Panc1 (cell line): Measurements from ENCODE around the gene RGP1. TPM values are rescaled to one million over a fixed set of nuclear protein-coding genes. Genes with fewer than 3 reads are reported as not detected.

Source experiments
- ATAC-seq: fragments of 200-7000 bp; cut with Tn5 transposase; 2 replicates; pipeline ENCODE4 v1.9.1; 2020; ENCODE audit warnings: mild to moderate bottlenecking, moderate library complexity
- BruUV-seq: library from RNA; stranded (reverse); fragments of 400-500 nt; replicated peaks from 2 replicates; lab custom pipeline; 2021; lab: Mats Ljungman, UMichigan
- CTCF ChIA-PET: fragments of 300-600 bp; sonication (Branson Sonifier 250); formaldehyde crosslinking; loops from one replicate; lab custom pipeline; 2022; ENCODE audit warnings: antibody characterized with exemption; lab: Charles Lee
- POLR2A ChIA-PET: fragments of 300-600 bp; sonication (Branson Sonifier 250); formaldehyde crosslinking; loops from one replicate; lab custom pipeline; 2022; ENCODE audit warnings: antibody characterized with exemption; lab: Charles Lee
- DNase-seq: peaks from one replicate; pipeline ENCODE4 v3.0.0-alpha.2; 2010; ENCODE audit warnings: low read depth, low spot score
- H3K27ac ChIP-seq: 2 replicates; pipeline ENCODE4 v1.5.1; 2011; ENCODE audit warnings: mild to moderate bottlenecking, low read length, inconsistent platforms
- H3K27me3 ChIP-seq: fragments of 200-500 bp; sonication (Bioruptor generic); 2 replicates; pipeline ENCODE4 v1.6.0; 2014; ENCODE audit warnings: low read length, inconsistent platforms; ENCODE audit not compliant: control insufficient read depth, insufficient read depth
- H3K36me3 ChIP-seq: fragments of 200-500 bp; sonication (Bioruptor generic); 2 replicates; pipeline ENCODE4 v1.5.1; 2014; ENCODE audit warnings: inconsistent platforms, mild to moderate bottlenecking, low read length, moderate library complexity; ENCODE audit not compliant: control insufficient read depth, insufficient read depth
- H3K4me1 ChIP-seq: 2 replicates; pipeline ENCODE4 v1.5.1; 2011; ENCODE audit warnings: inconsistent platforms, mild to moderate bottlenecking, low read length, moderate library complexity; ENCODE audit not compliant: control insufficient read depth, insufficient read depth
- H3K4me3 ChIP-seq, 2 experiments: 2 replicates each; pipeline ENCODE4 v1.5.1; 2011 to 2012; ENCODE audit warnings: low read depth in 2 of 2, low read length in 2 of 2, mild to moderate bottlenecking in 2 of 2, inconsistent platforms in 1 of 2, moderate library complexity in 1 of 2
- H3K9me3 ChIP-seq: fragments of 200-500 bp; sonication (Bioruptor generic); 2 replicates; pipeline ENCODE4 v1.5.1; 2014; ENCODE audit warnings: low read depth, mild to moderate bottlenecking, inconsistent platforms, low read length, moderate library complexity; ENCODE audit not compliant: control insufficient read depth, insufficient read depth
- POLR2AphosphoS5 ChIP-seq: IDR thresholded peaks from 2 replicates; pipeline ENCODE4 v1.6.1; 2012; ENCODE audit warnings: mild to moderate bottlenecking, low read depth, low read length, moderate library complexity
- SIN3A ChIP-seq: IDR thresholded peaks from 2 replicates; pipeline ENCODE4 v1.6.1; 2012; ENCODE audit warnings: low read depth, mild to moderate bottlenecking, low read length, moderate library complexity, borderline replicate concordance; ENCODE audit not compliant: insufficient read depth
- TCF7L2 ChIP-seq: IDR thresholded peaks from 2 replicates; pipeline ENCODE4 v1.6.1; 2011; ENCODE audit warnings: mild to moderate bottlenecking, low read depth, low read length, inconsistent platforms
- in situ Hi-C: cut with HindIII; loops from 2 replicates; pipeline ENCODE4 v1.10.0; 2016; ENCODE audit warnings: low sequenced_read_pairs, low pct_unique_long_range_greater_than_20kb
- intact Hi-C: fragments of 100-400 bp; cut with micrococcal nuclease; formaldehyde crosslinking; loops from one replicate; pipeline ENCODE4 v1.10.0; 2022; ENCODE audit not compliant: unreplicated experiment
- total RNA-seq: library from RNA; stranded (reverse); gene quantifications from one replicate; pipeline ENCODE4 v1.2.1, GENCODE V29; 2021; ENCODE audit not compliant: unreplicated experiment
- TF ChIP-seq, protein P1 (sequence below): fragments of 450-650 bp; IDR thresholded peaks from 2 replicates; pipeline ENCODE4 v1.5.1; 2017; ENCODE audit warnings: mild to moderate bottlenecking
- TF ChIP-seq, protein P2 (sequence below), 2 experiments: IDR thresholded peaks; 2 replicates each; pipeline ENCODE4 v1.6.1; 2011 to 2012; ENCODE audit warnings: low read depth in 2 of 2, control low read depth in 1 of 2, low read length in 1 of 2, mild to moderate bottlenecking in 1 of 2, moderate library complexity in 1 of 2; ENCODE audit not compliant: insufficient read depth in 1 of 2

Gene RGP1
- total RNA-seq, 1 experiment from 2014 or later: 43.3 TPM

DNA sequence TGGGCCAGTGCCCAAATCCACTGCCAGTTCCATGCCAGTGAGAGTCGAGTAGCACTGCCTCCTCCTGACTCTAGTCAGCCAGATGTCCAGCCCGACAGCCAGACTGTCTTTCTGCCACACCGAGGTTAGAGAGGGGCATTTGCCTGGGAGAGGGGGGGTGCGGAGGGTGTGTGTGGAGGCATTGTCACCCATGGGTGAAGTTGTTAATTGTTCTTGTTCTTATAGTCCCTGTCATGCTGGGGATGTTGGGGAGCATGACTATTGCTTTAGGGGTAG is 1.1 kb downstream of the RGP1 start:
- peak overlapping the region; percentile 95 to 96 for H3K4me3 ChIP-seq
- CTCF ChIA-PET: interaction anchor here (1.7 kb wide), 1 partner anchor 14 kb away, joined by 5 read pairs; no protein-coding TSS in a partner anchor
- POLR2A ChIA-PET: no interaction called here
- no TSS peak for BruUV-seq
- DNase-seq: no peak
- H3K27ac ChIP-seq: peak overlapping the region; percentile 88
- no peaks in the 10 kb centered on the region for H3K9me3 ChIP-seq
- peaks cover 22% of the 10 kb centered on the region; the same call in 1 of the 2 replicates for H3K4me1 ChIP-seq
- intact Hi-C loops (no loop called here), in situ Hi-C loops (no loop called here)
- no peak for ATAC-seq
- no peaks in the 10 kb centered on the region; the same call in 1 of the 2 replicates for H3K36me3 ChIP-seq
- TF ChIP-seq, protein P1, sequence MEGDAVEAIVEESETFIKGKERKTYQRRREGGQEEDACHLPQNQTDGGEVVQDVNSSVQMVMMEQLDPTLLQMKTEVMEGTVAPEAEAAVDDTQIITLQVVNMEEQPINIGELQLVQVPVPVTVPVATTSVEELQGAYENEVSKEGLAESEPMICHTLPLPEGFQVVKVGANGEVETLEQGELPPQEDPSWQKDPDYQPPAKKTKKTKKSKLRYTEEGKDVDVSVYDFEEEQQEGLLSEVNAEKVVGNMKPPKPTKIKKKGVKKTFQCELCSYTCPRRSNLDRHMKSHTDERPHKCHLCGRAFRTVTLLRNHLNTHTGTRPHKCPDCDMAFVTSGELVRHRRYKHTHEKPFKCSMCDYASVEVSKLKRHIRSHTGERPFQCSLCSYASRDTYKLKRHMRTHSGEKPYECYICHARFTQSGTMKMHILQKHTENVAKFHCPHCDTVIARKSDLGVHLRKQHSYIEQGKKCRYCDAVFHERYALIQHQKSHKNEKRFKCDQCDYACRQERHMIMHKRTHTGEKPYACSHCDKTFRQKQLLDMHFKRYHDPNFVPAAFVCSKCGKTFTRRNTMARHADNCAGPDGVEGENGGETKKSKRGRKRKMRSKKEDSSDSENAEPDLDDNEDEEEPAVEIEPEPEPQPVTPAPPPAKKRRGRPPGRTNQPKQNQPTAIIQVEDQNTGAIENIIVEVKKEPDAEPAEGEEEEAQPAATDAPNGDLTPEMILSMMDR: no peak
- TF ChIP-seq TCF7L2: no peak
- TF ChIP-seq POLR2AphosphoS5: no peak
- H3K27me3 ChIP-seq: no peaks in the 10 kb centered on the region

DNA sequence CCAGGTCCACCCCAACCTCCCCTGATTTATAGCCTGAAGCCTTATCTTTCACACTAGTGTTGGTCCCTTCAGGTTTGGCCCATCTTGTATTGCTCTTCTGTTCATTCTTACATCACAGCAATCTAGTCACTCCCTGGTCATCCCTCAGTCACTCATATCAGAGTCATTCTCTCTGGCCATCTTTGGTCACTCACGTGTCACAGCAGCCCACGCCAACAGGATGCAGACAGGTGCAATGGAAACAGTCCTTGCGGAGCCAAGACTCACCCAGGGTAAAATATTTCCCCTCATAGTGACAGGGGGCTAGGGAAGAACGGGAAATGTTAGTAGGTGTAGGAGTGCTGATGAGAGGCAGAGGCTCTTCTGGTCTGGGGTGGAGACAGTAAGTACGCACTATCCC is 4.4 kb downstream of the RGP1 start:
- Histone ChIP-seq H3K4me3 (no peak overlapping the region), H3K9me3 (no peaks in the 10 kb centered on the region), H3K27ac (no peak overlapping the region), H3K36me3 (no peaks in the 10 kb centered on the region; the same call in 1 of the 2 replicates), H3K4me1 (peaks cover 12% of the 10 kb centered on the region), H3K27me3 (no peaks in the 10 kb centered on the region)
- ATAC-seq (no peak), DNase-seq (no peak)
- no TSS peak for BruUV-seq
- intact Hi-C loops: no loop called here
- TF ChIP-seq, protein P2, sequence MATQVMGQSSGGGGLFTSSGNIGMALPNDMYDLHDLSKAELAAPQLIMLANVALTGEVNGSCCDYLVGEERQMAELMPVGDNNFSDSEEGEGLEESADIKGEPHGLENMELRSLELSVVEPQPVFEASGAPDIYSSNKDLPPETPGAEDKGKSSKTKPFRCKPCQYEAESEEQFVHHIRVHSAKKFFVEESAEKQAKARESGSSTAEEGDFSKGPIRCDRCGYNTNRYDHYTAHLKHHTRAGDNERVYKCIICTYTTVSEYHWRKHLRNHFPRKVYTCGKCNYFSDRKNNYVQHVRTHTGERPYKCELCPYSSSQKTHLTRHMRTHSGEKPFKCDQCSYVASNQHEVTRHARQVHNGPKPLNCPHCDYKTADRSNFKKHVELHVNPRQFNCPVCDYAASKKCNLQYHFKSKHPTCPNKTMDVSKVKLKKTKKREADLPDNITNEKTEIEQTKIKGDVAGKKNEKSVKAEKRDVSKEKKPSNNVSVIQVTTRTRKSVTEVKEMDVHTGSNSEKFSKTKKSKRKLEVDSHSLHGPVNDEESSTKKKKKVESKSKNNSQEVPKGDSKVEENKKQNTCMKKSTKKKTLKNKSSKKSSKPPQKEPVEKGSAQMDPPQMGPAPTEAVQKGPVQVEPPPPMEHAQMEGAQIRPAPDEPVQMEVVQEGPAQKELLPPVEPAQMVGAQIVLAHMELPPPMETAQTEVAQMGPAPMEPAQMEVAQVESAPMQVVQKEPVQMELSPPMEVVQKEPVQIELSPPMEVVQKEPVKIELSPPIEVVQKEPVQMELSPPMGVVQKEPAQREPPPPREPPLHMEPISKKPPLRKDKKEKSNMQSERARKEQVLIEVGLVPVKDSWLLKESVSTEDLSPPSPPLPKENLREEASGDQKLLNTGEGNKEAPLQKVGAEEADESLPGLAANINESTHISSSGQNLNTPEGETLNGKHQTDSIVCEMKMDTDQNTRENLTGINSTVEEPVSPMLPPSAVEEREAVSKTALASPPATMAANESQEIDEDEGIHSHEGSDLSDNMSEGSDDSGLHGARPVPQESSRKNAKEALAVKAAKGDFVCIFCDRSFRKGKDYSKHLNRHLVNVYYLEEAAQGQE (IDR thresholded peaks at IDR 0.05; ENCODE audit: insufficient read depth in 1 of 2, low read depth in 2 of 2, low read length in 1 of 2): no peak
- in situ Hi-C loops: no loop called here
- POLR2A ChIA-PET: no interaction called here
- CTCF ChIA-PET: no interaction called here

DNA sequence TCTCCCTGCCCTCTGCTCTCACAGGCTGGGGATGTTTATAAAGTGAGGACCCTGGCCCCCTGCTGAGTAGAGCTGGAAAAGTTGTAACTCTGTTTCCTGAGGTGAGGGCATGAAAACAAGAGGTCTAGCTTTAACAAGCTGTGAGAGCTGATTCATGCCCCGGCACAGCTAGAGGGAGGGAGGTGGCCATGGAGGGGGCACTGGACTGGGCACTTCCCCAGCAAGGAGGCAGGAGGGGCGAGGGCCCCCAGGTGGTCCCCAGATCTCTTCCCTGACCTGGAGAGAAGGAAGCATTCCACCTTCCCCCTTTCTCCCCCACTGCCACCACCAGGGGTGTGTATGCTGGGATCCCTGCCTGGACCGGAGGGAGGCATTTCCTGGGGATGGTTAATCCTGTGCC is 5.2 kb downstream of the RGP1 start, which contains the start of gene MSMP:
TSS of gene MSMP (minus strand) at position 13 of the 400 bp plus-strand sequence. CDS start 147 bp downstream, outside the sequence.
- ChIA-PET CTCF (no interaction called here), POLR2A (interaction anchor here (0.6 kb wide), 1 partner anchor 22 kb away, joined by 6 read pairs; no protein-coding TSS in a partner anchor)
- in situ Hi-C loops (no loop called here), intact Hi-C loops (no loop called here)
- no TSS peak for BruUV-seq
- ATAC-seq: no peak
- no peak for DNase-seq
- peaks cover 18% of the 10 kb centered on the region for H3K4me1 ChIP-seq
- no peaks in the 10 kb centered on the region for H3K27me3 ChIP-seq
- H3K36me3 ChIP-seq: no peaks in the 10 kb centered on the region; the same call in 1 of the 2 replicates
- no peaks in the 10 kb centered on the region for H3K9me3 ChIP-seq
- TF ChIP-seq POLR2AphosphoS5: no peak
- TF ChIP-seq, protein P2 (IDR thresholded peaks at IDR 0.05; ENCODE audit: insufficient read depth in 1 of 2, low read depth in 2 of 2, low read length in 1 of 2): no peak
- TF ChIP-seq SIN3A: no peak
- TF ChIP-seq, protein P1: no peak
- TF ChIP-seq TCF7L2: no peak
- H3K4me3 ChIP-seq: no peak within 1 kb of the TSS
- no peak within 1 kb of the TSS for H3K27ac ChIP-seq
